Measurements from ENCODE around the gene ASAH2.

Gene ASAH2

GRCh38 chr10:50232261-50232639 lies 19.1 kb downstream of the ASAH2 start:
- DNase-seq (ENCODE audit: low read depth), result no peak
- no peak overlapping the region for H3K4me3 ChIP-seq (ENCODE audit: low read length)
- TF ChIP-seq CTCF (conservative IDR thresholded peaks at IDR 0.05; ENCODE audit: low read length), result no peak

DNA sequence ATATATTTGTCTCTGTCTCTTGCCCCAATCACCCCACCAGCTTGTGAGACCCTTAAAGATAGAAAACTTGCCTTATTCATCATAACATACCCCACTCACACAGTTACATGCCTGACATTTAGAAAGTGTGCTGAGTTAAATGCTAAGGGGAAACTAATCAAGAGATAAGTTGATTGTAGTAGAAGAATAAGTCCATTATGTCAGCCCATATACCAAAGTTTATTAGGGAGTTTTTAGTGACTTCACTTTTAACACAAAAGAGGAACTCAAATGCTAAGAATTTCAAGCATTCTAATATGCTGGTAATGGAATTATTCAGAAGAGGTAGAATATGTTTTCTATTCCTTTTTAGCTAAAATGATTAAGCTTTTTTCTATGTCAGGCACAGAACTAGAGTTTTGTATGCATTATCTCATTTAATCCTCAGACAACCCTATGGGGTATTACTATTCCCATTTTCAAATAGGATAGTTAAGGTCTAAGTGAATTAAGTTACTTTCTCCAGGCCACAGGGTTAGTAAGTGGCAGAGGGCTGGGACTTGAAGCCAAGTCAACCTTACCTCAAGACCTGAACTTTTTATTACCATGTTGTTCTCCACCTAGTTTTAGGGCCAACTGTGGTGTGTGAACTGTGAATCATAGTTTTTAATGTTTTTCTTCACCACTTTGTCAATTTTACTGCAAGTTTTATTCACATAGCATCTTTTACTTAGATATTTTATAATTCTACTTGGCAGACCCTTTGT lies 19.6 kb downstream of the ASAH2 start:
- no peak for DNase-seq (ENCODE audit: low read depth)
- no peak overlapping the region for H3K4me3 ChIP-seq (ENCODE audit: low read length)

GRCh38 chr10:50229460-50229859 lies 21.9 kb downstream of the ASAH2 start:
- TF ChIP-seq CTCF (conservative IDR thresholded peaks at IDR 0.05; ENCODE audit: low read length), result no peak
- DNase-seq (ENCODE audit: low read depth), result no peak
- H3K4me3 ChIP-seq (ENCODE audit: low read length), result no peak overlapping the region

More for the DNA sequence above, 19.6 kb downstream of the ASAH2 start:
- no peak for TF ChIP-seq CTCF (conservative IDR thresholded peaks at IDR 0.05; ENCODE audit: low read length)

DNA sequence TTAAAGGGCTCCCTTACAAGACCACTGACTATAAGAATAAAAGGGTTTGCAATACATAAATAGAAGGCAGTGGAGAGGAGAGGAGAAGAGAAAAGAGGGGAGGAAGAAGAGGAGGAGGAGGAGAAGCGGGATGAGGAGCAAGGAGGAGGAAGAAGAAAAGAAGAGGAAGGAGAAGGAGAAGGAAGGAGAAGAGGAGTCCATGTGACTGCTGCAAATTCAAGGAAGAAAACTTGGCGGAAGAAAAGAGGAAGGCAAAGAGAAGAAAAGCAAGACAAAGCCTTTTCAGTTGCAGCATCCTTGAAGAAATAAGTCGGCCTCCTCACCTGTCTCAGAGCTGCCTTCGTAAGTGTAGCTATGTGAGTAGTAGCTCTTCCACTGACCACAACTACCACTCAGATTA lies 22.6 kb downstream of the ASAH2 start:
- no peak for DNase-seq (ENCODE audit: low read depth)
- no peak for TF ChIP-seq CTCF (conservative IDR thresholded peaks at IDR 0.05; ENCODE audit: low read length)
- no peak overlapping the region for H3K4me3 ChIP-seq (ENCODE audit: low read length)

- no peak overlapping the region for H3K4me3 ChIP-seq (ENCODE audit: low read length)
- no peak for DNase-seq (ENCODE audit: low read depth)
- no peak for TF ChIP-seq CTCF (conservative IDR thresholded peaks at IDR 0.05; ENCODE audit: low read length)
These were observed 24.7 kb downstream of the ASAH2 start for GRCh38 chr10:50226610-50227009.

- peak; percentile 61 for DNase-seq (ENCODE audit: low read depth)
- H3K4me3 ChIP-seq (ENCODE audit: low read length), result no peak overlapping the region
- peak; percentile 71 for TF ChIP-seq CTCF (conservative IDR thresholded peaks at IDR 0.05; ENCODE audit: low read length)
These were observed 26.9 kb downstream of the ASAH2 start for GRCh38 chr10:50224330-50224952.

DNA sequence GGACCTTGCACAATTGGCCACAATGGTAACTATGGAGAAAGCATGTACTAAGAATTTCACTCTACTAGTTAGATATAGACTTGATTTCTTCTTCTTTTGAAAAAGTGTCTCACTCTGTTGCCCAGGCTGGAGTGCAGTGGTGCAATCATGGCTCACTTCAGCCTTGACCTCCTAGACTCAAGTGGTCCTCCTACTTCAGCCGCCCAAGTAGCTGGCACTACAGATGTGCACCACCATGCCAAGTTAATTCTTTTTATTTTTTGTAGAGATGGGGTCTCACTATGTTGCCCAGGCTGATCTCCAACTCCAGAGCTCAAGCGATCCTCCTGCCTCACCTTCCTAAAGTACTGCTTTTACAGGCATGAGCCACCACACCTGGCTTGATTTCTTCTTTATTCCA lies 29.1 kb downstream of the ASAH2 start:
- no peak overlapping the region for H3K4me3 ChIP-seq (ENCODE audit: low read length)
- TF ChIP-seq CTCF (conservative IDR thresholded peaks at IDR 0.05; ENCODE audit: low read length), result no peak
- no peak for DNase-seq (ENCODE audit: low read depth)
